Transverse colon (tissue), 4 donors: ENCODE results near the gene C22orf31.

Source experiments
- CTCF ChIP-seq, 5 experiments: fragments of 200-600 bp in 3 of 5; fragments of 450-650 bp in 2 of 5; sonication (generic) in 3 of 5; IDR thresholded peaks; 1 replicate in 2 of 5; 2 replicates in 3 of 5; pipeline ENCODE4 v1.5.1; 2016 to 2017; ENCODE audit warnings: antibody characterized with exemption in 5 of 5, inconsistent platforms in 3 of 5, mild to moderate bottlenecking in 2 of 5, moderate library complexity in 1 of 5
- EP300 ChIP-seq: sonication (generic); formaldehyde crosslinking; IDR thresholded peaks from one replicate; pipeline ENCODE4 v1.6.1; 2017; ENCODE audit warnings: antibody characterized with exemption, low read depth
- POLR2A ChIP-seq: fragments of 450-650 bp; IDR thresholded peaks from one replicate; pipeline ENCODE4 v1.6.1; 2016; ENCODE audit warnings: antibody characterized with exemption, mild to moderate bottlenecking, moderate library complexity
- POLR2AphosphoS5 ChIP-seq, 3 donors: sonication (generic); formaldehyde crosslinking; IDR thresholded peaks; one replicate each; pipeline ENCODE4 v1.6.1; 2016; ENCODE audit warnings: antibody characterized with exemption in 3 of 3

- TF ChIP-seq POLR2AphosphoS5 (IDR thresholded peaks at IDR 0.05) (no peak), CTCF (IDR thresholded peaks at IDR 0.05) (no peak), EP300 (no peak), POLR2A (no peak)
Observed at GRCh38 chr22:29014773-29015172, 46.9 kb downstream of the C22orf31 start.
